HG03196 (cell line): ENCODE data around the gene PPIH.
"Not testable (repeated sequence)": the region's sequence is repeated elsewhere in the genome, so short reads cannot be mapped to it uniquely, and the experiment has no call there.

Source experiments
- ATAC-seq: cut with Tn5 transposase; IDR thresholded peaks from one replicate; pipeline ENCODE4 v1.9.1; 2021; ENCODE audit not compliant: unreplicated experiment

Gene PPIH

GRCh38 chr1:42657981-42658876 is at the start of gene PPIH:
Gene PPIH (plus strand): TSS chr1:42658423. CDS start chr1:42658447, 24 bp downstream.
- peak; percentile 94 for ATAC-seq

GRCh38 chr1:42613803-42614131 is 44.5 kb upstream of the PPIH start:
- no peak for ATAC-seq

- no peak for ATAC-seq
Measured at GRCh38 chr1:42618866-42619265, 39.4 kb upstream of the PPIH start.

- no peak for ATAC-seq
Measured at GRCh38 chr1:42620307-42620706, 37.9 kb upstream of the PPIH start.

- ATAC-seq, result not testable (repeated sequence)
Measured at GRCh38 chr1:42621180-42621579, 37.0 kb upstream of the PPIH start.

- not testable (repeated sequence) for ATAC-seq
Measured at GRCh38 chr1:42627205-42627604, 31.0 kb upstream of the PPIH start.

GRCh38 chr1:42639116-42639515 is 19.1 kb upstream of the PPIH start:
- ATAC-seq, result no peak

- ATAC-seq, result no peak
Measured at GRCh38 chr1:42646056-42646455, 12.2 kb upstream of the PPIH start.

- ATAC-seq, result no peak
Measured at GRCh38 chr1:42657201-42657600, 1.0 kb upstream of the PPIH start.

- ATAC-seq, result no peak
Measured at GRCh38 chr1:42658877-42659337, 684 bp downstream of the PPIH start.

- ATAC-seq, result no peak
Measured at GRCh38 chr1:42660907-42661500, 2.8 kb downstream of the PPIH start.

GRCh38 chr1:42669936-42670335 is 11.7 kb downstream of the PPIH start:
- no peak for ATAC-seq

- ATAC-seq, result no peak
Measured at GRCh38 chr1:42670425-42670824, 12.2 kb downstream of the PPIH start.

GRCh38 chr1:42674214-42674613 is 16.0 kb downstream of the PPIH start:
- no peak for ATAC-seq

GRCh38 chr1:42674682-42675081 is 16.5 kb downstream of the PPIH start:
- ATAC-seq, result no peak

- no peak for ATAC-seq
Measured at GRCh38 chr1:42675467-42675866, 17.2 kb downstream of the PPIH start.

GRCh38 chr1:42676534-42677087 is 18.4 kb downstream of the PPIH start:
- no peak for ATAC-seq

GRCh38 chr1:42679364-42679983 is 21.3 kb downstream of the PPIH start:
- no peak for ATAC-seq

GRCh38 chr1:42680055-42680454 is 21.8 kb downstream of the PPIH start:
- ATAC-seq, result no peak

- no peak for ATAC-seq
Measured at GRCh38 chr1:42680921-42681683, 22.9 kb downstream of the PPIH start.
